ENCODE results near the gene CDKN2AIPNL. TPM values are rescaled to one million over a fixed set of nuclear protein-coding genes. Genes with fewer than 3 reads are reported as not detected.

CDKN2AIPNL gene
- total and polyA plus RNA-seq, 2 of the 13 experiments (the other 11 are each of a cell fraction or from before 2014, with no cell fraction given), result 17.4 to 46.5 TPM

GRCh38 chr5:134436523-134437339 lies 25.1 kb upstream of the CDKN2AIPNL start (continued):
- no peak for TF ChIP-seq CREBL2 (CRISPR knock-in tag; IDR thresholded peaks at IDR 0.05; ENCODE audit: borderline replicate concordance)
- TF ChIP-seq NR3C1 (CRISPR knock-in tag; IDR thresholded peaks at IDR 0.05), result no peak
- no peak for TF ChIP-seq ZC3H4 (CRISPR knock-in tag; IDR thresholded peaks at IDR 0.05; ENCODE audit: borderline replicate concordance)
- no peak for TF ChIP-seq CENPX (CRISPR knock-in tag; IDR thresholded peaks at IDR 0.05)
- TF ChIP-seq SAP130 (CRISPR knock-in tag; IDR thresholded peaks at IDR 0.05; ENCODE audit: low read depth), result peak; percentile 61
- no peak for TF ChIP-seq ZNF740 (CRISPR knock-in tag; IDR thresholded peaks at IDR 0.05)
- TF ChIP-seq HOXA9 (CRISPR knock-in tag; IDR thresholded peaks at IDR 0.05; ENCODE audit: borderline replicate concordance), result no peak
- TF ChIP-seq MEIS2 (CRISPR knock-in tag; IDR thresholded peaks at IDR 0.05), result no peak
- no peak for TF ChIP-seq NFYB (CRISPR knock-in tag; IDR thresholded peaks at IDR 0.05)
- TF ChIP-seq ZNF263 (CRISPR knock-in tag; IDR thresholded peaks at IDR 0.05), result peak; percentile 72
- no peak for TF ChIP-seq SMYD3 (CRISPR knock-in tag; IDR thresholded peaks at IDR 0.05)
- peak; percentile 56 for TF ChIP-seq CREB1 (IDR thresholded peaks at IDR 0.05)
- peak; percentile 57; the same call in 1 of the 2 replicates for TF ChIP-seq CREB1 (CRISPR knock-in tag; IDR thresholded peaks at IDR 0.05)
- no peak for TF ChIP-seq DZIP1 (CRISPR knock-in tag; IDR thresholded peaks at IDR 0.05)
- TF ChIP-seq RORA (CRISPR knock-in tag; IDR thresholded peaks at IDR 0.05), result no peak
- no peak for TF ChIP-seq MATR3 (CRISPR knock-in tag; IDR thresholded peaks at IDR 0.05)
- TF ChIP-seq ZNF800 (CRISPR knock-in tag; IDR thresholded peaks at IDR 0.05), result no peak
- no peak for TF ChIP-seq THYN1 (CRISPR knock-in tag; IDR thresholded peaks at IDR 0.05; ENCODE audit: borderline replicate concordance, low read depth)
- no peak for TF ChIP-seq ZNF614 (CRISPR knock-in tag; IDR thresholded peaks at IDR 0.05; ENCODE audit: borderline replicate concordance)
- TF ChIP-seq MAFK (conservative IDR thresholded peaks at IDR 0.05 in 1 of 2, IDR thresholded peaks at IDR 0.05 in 1 of 2; ENCODE audit: low read length in 2 of 2), result peak; percentile 82 to 84
- peak; percentile 34; the same call in 1 of the 2 replicates for TF ChIP-seq HNF4G (IDR thresholded peaks at IDR 0.05; ENCODE audit: borderline replicate concordance, low read depth, low read length)
- no peak for TF ChIP-seq HNF4G (CRISPR knock-in tag; IDR thresholded peaks at IDR 0.05; ENCODE audit: borderline replicate concordance, low read depth)
- no peak for TF ChIP-seq ELK4 (CRISPR knock-in tag; IDR thresholded peaks at IDR 0.05; ENCODE audit: borderline replicate concordance)

Data from HepG2 (cell line).